GM19455 (cell line): ENCODE data around the gene MBP.

Experiments
- ATAC-seq: cut with Tn5 transposase; IDR thresholded peaks from one replicate; pipeline ENCODE4 v1.9.1; 2021; ENCODE audit not compliant: unreplicated experiment

The MBP gene

GRCh38 chr18:77151772-77152520 is 19.4 kb upstream of the MBP start:
- no peak for ATAC-seq

GRCh38 chr18:77151033-77151771 is 18.6 kb upstream of the MBP start:
- ATAC-seq = no peak

- ATAC-seq = no peak
These were observed 18.0 kb upstream of the MBP start for GRCh38 chr18:77150588-77150987.

GRCh38 chr18:77148289-77148688 is 15.7 kb upstream of the MBP start:
- ATAC-seq = no peak

- no peak for ATAC-seq
These were observed 14.9 kb upstream of the MBP start for GRCh38 chr18:77147418-77147852.

- ATAC-seq = no peak
These were observed 13.9 kb upstream of the MBP start for GRCh38 chr18:77146249-77147080.

- no peak for ATAC-seq
These were observed 12.8 kb upstream of the MBP start for GRCh38 chr18:77145364-77145901.

GRCh38 chr18:77144451-77145118 is 12.0 kb upstream of the MBP start:
- ATAC-seq = no peak

- no peak for ATAC-seq
These were observed 11.5 kb upstream of the MBP start for GRCh38 chr18:77144046-77144445.

GRCh38 chr18:77143196-77143595 is 10.6 kb upstream of the MBP start:
- ATAC-seq = no peak

GRCh38 chr18:77141401-77142118 is 9.0 kb upstream of the MBP start:
- no peak for ATAC-seq

GRCh38 chr18:77140439-77141109 is 8.0 kb upstream of the MBP start:
- ATAC-seq = no peak

- no peak for ATAC-seq
These were observed 7.4 kb upstream of the MBP start for GRCh38 chr18:77140030-77140429.

GRCh38 chr18:77139619-77140018 is 7.0 kb upstream of the MBP start:
- no peak for ATAC-seq

GRCh38 chr18:77138270-77138669 is 5.7 kb upstream of the MBP start:
- no peak for ATAC-seq

GRCh38 chr18:77137851-77138250 is 5.3 kb upstream of the MBP start:
- ATAC-seq = no peak

GRCh38 chr18:77136871-77137665 is 4.5 kb upstream of the MBP start:
- no peak for ATAC-seq

- no peak for ATAC-seq
These were observed 3.6 kb upstream of the MBP start for GRCh38 chr18:77136076-77136718.
